CD4-positive, CD25-positive, alpha-beta regulatory T cell (primary cell): ENCODE data around the gene NFE2L3. TPM values are rescaled to one million over a fixed set of nuclear protein-coding genes. Genes with fewer than 3 reads are reported as not detected.
A peak's percentile ranks its signal among the peaks of the same experiment; 100 is the strongest.

Experiments used
- ATAC-seq, 2 donors: fragments of 150-1000 bp; cut with Tn5 transposase; one replicate each; pipeline ENCODE4 v1.10.0; 2021; ENCODE audit warnings: low read depth in 2 of 2, moderate number of reproducible peaks in 2 of 2, moderate library complexity in 1 of 2
- DNase-seq, 3 donors: peaks; one replicate each; pipeline versions ENCODE4 v3.0.0 to v3.0.0-alpha.2; 2012 to 2022; ENCODE audit warnings: mixed read lengths in 1 of 3
- H3K27ac ChIP-seq: one replicate; pipeline ENCODE4 v1.7.0; 2013; ENCODE audit warnings: mild to moderate bottlenecking, low read length; ENCODE audit not compliant: insufficient read depth, poor library complexity, severe bottlenecking
- H3K27me3 ChIP-seq: one replicate; pipeline ENCODE4 v1.7.0; 2013; ENCODE audit warnings: low read length; ENCODE audit not compliant: control insufficient read depth, insufficient read depth
- H3K36me3 ChIP-seq: one replicate; pipeline ENCODE4 v1.7.0; 2013; ENCODE audit warnings: mild to moderate bottlenecking, low read length, moderate library complexity; ENCODE audit not compliant: control insufficient read depth, insufficient read depth
- H3K4me1 ChIP-seq: 2 replicates; pipeline ENCODE4 v1.7.0; 2013; ENCODE audit warnings: mild to moderate bottlenecking, low read length; ENCODE audit not compliant: insufficient read depth, control insufficient read depth, poor library complexity, severe bottlenecking
- H3K4me3 ChIP-seq: one replicate; pipeline ENCODE4 v1.7.0; 2013; ENCODE audit warnings: low read depth, mild to moderate bottlenecking, low read length, moderate library complexity
- H3K9me3 ChIP-seq, 2 experiments: 1 replicate in 1 of 2; 2 replicates in 1 of 2; pipeline ENCODE4 v1.7.0; 2013; ENCODE audit warnings: low read length in 2 of 2, mild to moderate bottlenecking in 1 of 2, moderate library complexity in 1 of 2; ENCODE audit not compliant: control insufficient read depth in 2 of 2
- H3K27ac Mint-ChIP-seq, 3 donors: one replicate each; pipeline ENCODE4 v1.8.0; 2020 to 2022; ENCODE audit warnings: mild to moderate bottlenecking in 3 of 3, mixed read lengths in 3 of 3, moderate library complexity in 2 of 3
- H3K27me3 Mint-ChIP-seq: one replicate; pipeline ENCODE4 v1.8.0; 2022; ENCODE audit warnings: mild to moderate bottlenecking, mixed read lengths
- H3K36me3 Mint-ChIP-seq: one replicate; pipeline ENCODE4 v1.8.0; 2020; ENCODE audit warnings: mixed read lengths
- H3K4me1 Mint-ChIP-seq, 4 donors: one replicate each; pipeline ENCODE4 v1.8.0; 2020 to 2022; ENCODE audit warnings: mixed read lengths in 4 of 4, mild to moderate bottlenecking in 1 of 4
- H3K4me3 Mint-ChIP-seq, 4 donors: one replicate each; pipeline ENCODE4 v1.8.0; 2020 to 2022; ENCODE audit warnings: mild to moderate bottlenecking in 4 of 4, mixed read lengths in 4 of 4, moderate library complexity in 3 of 4
- H3K9me3 Mint-ChIP-seq, 7 donors: one replicate each; pipeline ENCODE4 v1.8.0; 2020 to 2022; ENCODE audit warnings: mixed read lengths in 7 of 7, mild to moderate bottlenecking in 3 of 7, moderate library complexity in 2 of 7
- polyA plus RNA-seq, 4 donors: library from polyadenylated mRNA; unstranded; fragments of 300-500 nt; fragmentation: Illumina TruSeq; gene quantifications; one replicate each; pipeline ENCODE4 v1.2.3, GENCODE V29; 2021
- total RNA-seq: library from RNA; stranded (reverse); gene quantifications from one replicate; pipeline ENCODE4 v1.2.3, GENCODE V29; 2022

NFE2L3 gene
- total and polyA plus RNA-seq, 5 donors from 2014 or later: 8.8 to 13.9 (median 12.8) TPM

- Mint-ChIP-seq H3K27me3 (no peaks in the 10 kb centered on the region), H3K4me3 (peak overlapping the region in 1 of 4 donors; percentile 22), H3K4me1 (peaks cover 28 to 86% (median 68%) of the 10 kb centered on the region in 4 donors), H3K9me3 (peaks cover 0 to 1% (median 0%) of the 10 kb centered on the region in 7 donors), H3K36me3 (peaks cover 43% of the 10 kb centered on the region), H3K27ac (peak overlapping the region in 2 of 3 donors; percentile 10 to 59)
- Histone ChIP-seq H3K4me3 (peak overlapping the region; percentile 4), H3K4me1 (peaks cover 28% of the 10 kb centered on the region), H3K36me3 (peaks cover 36% of the 10 kb centered on the region), H3K27ac (peak overlapping the region; percentile 51), H3K27me3 (no peaks in the 10 kb centered on the region), H3K9me3 (no peaks in the 10 kb centered on the region)
- ATAC-seq (no peak), DNase-seq (no peak)
These were observed 33.8 kb downstream of the NFE2L3 start for GRCh38 chr7:26185844-26186180.

- Histone ChIP-seq H3K27me3 (no peaks in the 10 kb centered on the region), H3K4me3 (peak overlapping the region; percentile 7), H3K9me3 (no peaks in the 10 kb centered on the region), H3K4me1 (peaks cover 35% of the 10 kb centered on the region), H3K36me3 (peaks cover 44% of the 10 kb centered on the region), H3K27ac (peak overlapping the region; percentile 51)
- ATAC-seq (peak; percentile 12 to 28), DNase-seq (no peak)
- Mint-ChIP-seq H3K36me3 (peaks cover 46% of the 10 kb centered on the region), H3K27me3 (no peaks in the 10 kb centered on the region), H3K27ac (peak overlapping the region in 1 of 3 donors; percentile 45), H3K4me3 (peak overlapping the region in 2 of 4 donors; percentile 4 to 48), H3K9me3 (peaks cover 0 to 1% (median 0%) of the 10 kb centered on the region in 7 donors), H3K4me1 (peaks cover 31 to 90% (median 69%) of the 10 kb centered on the region in 4 donors)
These were observed 34.6 kb downstream of the NFE2L3 start for GRCh38 chr7:26186364-26187311.

GRCh38 chr7:26187380-26188205, 35.6 kb downstream of the NFE2L3 start:
- no peaks in the 10 kb centered on the region for H3K27me3 Mint-ChIP-seq
- Histone ChIP-seq H3K27ac (peak overlapping the region; percentile 47), H3K4me1 (peaks cover 43% of the 10 kb centered on the region), H3K36me3 (peaks cover 54% of the 10 kb centered on the region), H3K4me3 (peak overlapping the region; percentile 5), H3K27me3 (no peaks in the 10 kb centered on the region), H3K9me3 (no peaks in the 10 kb centered on the region)
- ATAC-seq (peak in 1 of 2 donors; percentile 16), DNase-seq (no peak)
- peaks cover 39 to 90% (median 74%) of the 10 kb centered on the region in 4 donors for H3K4me1 Mint-ChIP-seq
- H3K36me3 Mint-ChIP-seq: peaks cover 54% of the 10 kb centered on the region
- H3K27ac Mint-ChIP-seq: peak overlapping the region; percentile 47 to 63 (median 60)
- H3K4me3 Mint-ChIP-seq: peak overlapping the region in 3 of 4 donors; percentile 6 to 18 (median 8)
- peaks cover 0 to 1% (median 0%) of the 10 kb centered on the region in 7 donors for H3K9me3 Mint-ChIP-seq

GRCh38 chr7:26188206-26188956, 36.4 kb downstream of the NFE2L3 start:
- Mint-ChIP-seq H3K27me3 (no peaks in the 10 kb centered on the region), H3K36me3 (peaks cover 62% of the 10 kb centered on the region), H3K4me1 (peaks cover 43 to 91% (median 81%) of the 10 kb centered on the region in 4 donors), H3K27ac (peak overlapping the region in 2 of 3 donors; percentile 47 to 60), H3K9me3 (peaks cover 0 to 1% (median 0%) of the 10 kb centered on the region in 7 donors), H3K4me3 (peak overlapping the region in 1 of 4 donors; percentile 5)
- ATAC-seq (no peak), DNase-seq (no peak)
- Histone ChIP-seq H3K27me3 (no peaks in the 10 kb centered on the region), H3K4me1 (peaks cover 51% of the 10 kb centered on the region), H3K27ac (peak overlapping the region; percentile 44), H3K9me3 (no peaks in the 10 kb centered on the region), H3K4me3 (peak overlapping the region; percentile 5), H3K36me3 (peaks cover 62% of the 10 kb centered on the region)

DNA sequence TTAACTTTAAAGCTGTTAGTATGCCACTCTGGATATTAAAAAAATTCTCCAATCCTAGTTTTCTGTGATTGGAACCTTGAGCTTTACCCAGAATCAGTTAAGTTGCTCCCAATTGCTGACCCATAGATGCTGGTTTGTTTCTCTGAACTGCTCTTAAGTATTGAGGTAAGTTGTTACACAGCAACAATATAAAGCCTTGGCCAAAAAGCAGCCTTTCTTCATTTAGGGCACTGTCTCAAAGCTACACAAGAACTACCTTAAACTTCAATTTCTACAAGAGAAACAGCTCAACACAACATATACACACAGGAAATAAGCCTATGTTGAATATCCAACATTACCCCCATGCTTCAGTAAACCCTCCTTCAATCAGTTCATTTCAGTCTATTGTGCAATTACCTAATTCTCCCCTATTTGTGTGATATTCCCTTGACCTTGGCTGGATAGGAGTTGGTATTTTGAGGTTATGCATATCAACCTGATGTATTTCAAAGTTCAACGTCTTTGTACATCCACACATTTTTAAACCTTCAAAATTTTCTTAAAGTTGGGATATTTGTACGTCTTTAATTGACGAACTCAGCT, 37.1 kb downstream of the NFE2L3 start:
- H3K27me3 ChIP-seq: no peaks in the 10 kb centered on the region
- H3K4me1 ChIP-seq: peaks cover 57% of the 10 kb centered on the region
- Mint-ChIP-seq H3K36me3 (peaks cover 64% of the 10 kb centered on the region), H3K27ac (peak overlapping the region in 1 of 3 donors; percentile 47), H3K4me3 (peak overlapping the region in 2 of 4 donors; percentile 0 to 5), H3K4me1 (peaks cover 46 to 91% (median 85%) of the 10 kb centered on the region in 4 donors), H3K27me3 (peaks cover 4% of the 10 kb centered on the region), H3K9me3 (peaks cover 0 to 1% (median 0%) of the 10 kb centered on the region in 7 donors)
- H3K27ac ChIP-seq: peak overlapping the region; percentile 44
- peaks cover 68% of the 10 kb centered on the region for H3K36me3 ChIP-seq
- no peak overlapping the region for H3K4me3 ChIP-seq
- H3K9me3 ChIP-seq: no peaks in the 10 kb centered on the region
- DNase-seq (no peak), ATAC-seq (no peak)

- no peaks in the 10 kb centered on the region for H3K27me3 ChIP-seq
- no peak for DNase-seq
- H3K36me3 Mint-ChIP-seq: peaks cover 64% of the 10 kb centered on the region
- peaks cover 5% of the 10 kb centered on the region for H3K27me3 Mint-ChIP-seq
- H3K27ac Mint-ChIP-seq: no peak overlapping the region
- peaks cover 74% of the 10 kb centered on the region for H3K36me3 ChIP-seq
- peaks cover 64% of the 10 kb centered on the region for H3K4me1 ChIP-seq
- no peak for ATAC-seq
- no peak overlapping the region for H3K4me3 Mint-ChIP-seq
- H3K9me3 ChIP-seq: no peaks in the 10 kb centered on the region
- H3K27ac ChIP-seq: no peak overlapping the region
- H3K4me3 ChIP-seq: no peak overlapping the region
- no peaks in the 10 kb centered on the region for H3K9me3 Mint-ChIP-seq
- H3K4me1 Mint-ChIP-seq: peaks cover 46 to 91% (median 83%) of the 10 kb centered on the region in 4 donors
These were observed 37.7 kb downstream of the NFE2L3 start for GRCh38 chr7:26189697-26190096.
